GM23338 (cell line): ENCODE measurements around the gene MIX23. TPM values are rescaled to one million over a fixed set of nuclear protein-coding genes. Genes with fewer than 3 reads are reported as not detected.

Experiments used
- ATAC-seq: fragments of 200-7000 bp; cut with Tn5 transposase; 3 replicates; pipeline ENCODE4 v1.9.1; 2020
- DNase-seq: peaks from one replicate; pipeline ENCODE4 v3.0.0-alpha.2; 2015; ENCODE audit warnings: low spot score
- H2AFZ ChIP-seq: fragments of 200-600 bp; sonication (generic); 2 replicates; pipeline ENCODE4 v1.8.0; 2016; ENCODE audit warnings: antibody characterized with exemption, mild to moderate bottlenecking, moderate library complexity
- H3F3A ChIP-seq: fragments of 200-600 bp; sonication (generic); replicated peaks from 2 replicates; pipeline ENCODE4 v1.8.0; 2017; ENCODE audit warnings: antibody characterized with exemption, mixed run types, low read depth
- H3K27ac ChIP-seq: fragments of 200-600 bp; sonication (generic); 2 replicates; pipeline ENCODE4 v1.6.1; 2016; ENCODE audit warnings: low read depth
- H3K27me3 ChIP-seq: fragments of 200-600 bp; sonication (generic); 2 replicates; pipeline ENCODE4 v1.8.0; 2016; ENCODE audit warnings: mild to moderate bottlenecking, mixed run types, moderate library complexity; ENCODE audit not compliant: insufficient read depth
- H3K36me3 ChIP-seq: fragments of 200-600 bp; sonication (generic); 2 replicates; pipeline ENCODE4 v1.8.0; 2016; ENCODE audit warnings: mild to moderate bottlenecking; ENCODE audit not compliant: insufficient read depth
- H3K4me1 ChIP-seq: fragments of 200-600 bp; sonication (generic); 2 replicates; pipeline ENCODE4 v1.8.0; 2016; ENCODE audit warnings: mild to moderate bottlenecking, moderate library complexity; ENCODE audit not compliant: insufficient read depth
- H3K4me2 ChIP-seq: fragments of 200-600 bp; sonication (generic); 2 replicates; pipeline ENCODE4 v1.7.1; 2017; ENCODE audit warnings: mixed run types
- H3K4me3 ChIP-seq: fragments of 200-600 bp; sonication (generic); 2 replicates; pipeline ENCODE4 v1.6.1; 2016; ENCODE audit warnings: mixed run types
- H3K79me2 ChIP-seq: fragments of 200-600 bp; sonication (generic); replicated peaks from 2 replicates; pipeline ENCODE4 v1.8.0; 2017; ENCODE audit warnings: mild to moderate bottlenecking; ENCODE audit not compliant: insufficient read depth
- H3K9me2 ChIP-seq: fragments of 200-600 bp; sonication (generic); 2 replicates; pipeline ENCODE4 v1.8.0; 2017; ENCODE audit not compliant: insufficient read depth
- H4K20me1 ChIP-seq: fragments of 200-600 bp; sonication (generic); replicated peaks from 2 replicates; pipeline ENCODE4 v1.8.0; 2017; ENCODE audit warnings: mild to moderate bottlenecking; ENCODE audit not compliant: insufficient read depth
- H3K27ac Mint-ChIP-seq: 2 replicates; pipeline ENCODE4 v1.8.0; 2020; ENCODE audit warnings: inconsistent platforms, mild to moderate bottlenecking, moderate library complexity, mixed read lengths
- H3K27me3 Mint-ChIP-seq: 3 replicates; pipeline ENCODE4 v1.8.0; 2022; ENCODE audit warnings: low read depth, mild to moderate bottlenecking, moderate library complexity, mixed read lengths, inconsistent platforms; ENCODE audit not compliant: insufficient read depth, poor library complexity
- H3K36me3 Mint-ChIP-seq: 3 replicates; pipeline ENCODE4 v1.8.0; 2021; ENCODE audit warnings: low read depth, mild to moderate bottlenecking, inconsistent platforms, moderate library complexity, mixed read lengths
- H3K4me1 Mint-ChIP-seq: 3 replicates; pipeline ENCODE4 v1.8.0; 2020; ENCODE audit warnings: mild to moderate bottlenecking, inconsistent platforms, mixed read lengths
- H3K4me3 Mint-ChIP-seq: 3 replicates; pipeline ENCODE4 v1.8.0; 2021; ENCODE audit warnings: moderate library complexity, mild to moderate bottlenecking, inconsistent platforms, mixed read lengths
- H3K9me3 Mint-ChIP-seq: 3 replicates; pipeline ENCODE4 v1.8.0; 2020; ENCODE audit warnings: moderate library complexity, mild to moderate bottlenecking, inconsistent platforms, mixed read lengths
- CREB1 ChIP-seq: fragments of 250-450 bp; sonication (Bioruptor Pico); IDR thresholded peaks from 2 replicates; pipeline ENCODE4 v1.5.0; 2020; ENCODE audit warnings: low read depth, mild to moderate bottlenecking, moderate library complexity
- EZH2 ChIP-seq: fragments of 200-600 bp; sonication (generic); IDR thresholded peaks from one replicate; pipeline ENCODE4 v1.8.0; 2017; ENCODE audit warnings: antibody characterized with exemption, mild to moderate bottlenecking, low read depth; ENCODE audit not compliant: unreplicated experiment
- EZH2phosphoT487 ChIP-seq: fragments of 200-600 bp; sonication (generic); IDR thresholded peaks from one replicate; pipeline ENCODE4 v1.8.1; 2018; ENCODE audit warnings: antibody characterized with exemption; ENCODE audit not compliant: unreplicated experiment
- STAT1 ChIP-seq: IDR thresholded peaks from one replicate; pipeline ENCODE4 v1.6.1; 2016; ENCODE audit warnings: antibody characterized with exemption; ENCODE audit not compliant: unreplicated experiment
- ZNF114 ChIP-seq: fragments of 250-450 bp; sonication (Bioruptor Pico); IDR thresholded peaks from 2 replicates; pipeline ENCODE4 v1.5.0; 2020; ENCODE audit warnings: mild to moderate bottlenecking, moderate library complexity
- ZNF331 ChIP-seq: fragments of 250-450 bp; sonication (Bioruptor Pico); IDR thresholded peaks from 2 replicates; pipeline ENCODE4 v1.5.0; 2020; ENCODE audit warnings: low read depth, mild to moderate bottlenecking, moderate library complexity
- polyA plus RNA-seq: library from polyadenylated mRNA; unstranded; fragments of >200 nt; fragmentation: Nextera tagmentation; extraction: Ambion mirVana; gene quantifications from 2 replicates; pipeline ENCODE4 v1.2.1, GENCODE V29; 2016
- total RNA-seq: library from RNA; depleted of rRNA; stranded (reverse); fragments of >200 nt; shearing (Covaris generic); gene quantifications from 2 replicates; pipeline ENCODE4 v1.2.3, GENCODE V29; 2014
- TF ChIP-seq, protein P1 (sequence below): IDR thresholded peaks from 2 replicates; pipeline ENCODE4 v1.6.1; 2016; ENCODE audit warnings: antibody characterized with exemption
- TF ChIP-seq, protein P2 (sequence below), 2 experiments: fragments of 200-600 bp in 1 of 2; sonication (generic) in 1 of 2; conservative IDR thresholded peaks; 2 replicates each; pipeline versions ENCODE4 v1.5.1 to v1.6.1; 2016 to 2017; ENCODE audit warnings: antibody characterized with exemption in 2 of 2, low read depth in 2 of 2, mild to moderate bottlenecking in 2 of 2, moderate library complexity in 1 of 2
- TF ChIP-seq, protein P3 (sequence below): IDR thresholded peaks from one replicate; pipeline ENCODE4 v1.6.1; 2018; ENCODE audit warnings: antibody characterized with exemption; ENCODE audit not compliant: unreplicated experiment
- TF ChIP-seq, protein P4 (sequence below): fragments of 250-450 bp; sonication (Bioruptor Pico); IDR thresholded peaks from 2 replicates; pipeline ENCODE4 v1.5.0; 2020; ENCODE audit warnings: mild to moderate bottlenecking, moderate library complexity

The MIX23 gene
- total and polyA plus RNA-seq, 2 experiments from 2014 or later: 57.7 to 146 TPM

DNA sequence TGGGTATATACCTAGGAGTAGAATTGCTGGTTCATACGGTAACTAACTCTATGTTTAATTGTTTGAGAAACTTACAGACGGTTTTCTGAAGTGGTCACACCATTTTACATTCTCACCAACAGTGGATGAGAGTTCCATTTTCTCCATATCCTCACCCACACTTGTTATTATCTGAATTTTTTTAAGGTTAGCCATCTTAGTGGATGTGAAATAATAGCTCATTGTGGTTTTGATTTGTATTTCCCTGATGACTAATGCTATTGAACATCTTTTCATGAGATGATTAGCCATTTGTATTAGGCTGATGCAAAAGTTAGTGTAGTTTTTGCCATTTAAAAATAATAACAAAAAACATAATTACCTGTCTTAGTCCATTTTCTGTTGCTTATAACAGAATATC lies 39.4 kb downstream of the MIX23 start:
- Histone ChIP-seq H4K20me1 (no peaks in the 10 kb centered on the region), H3K9me2 (no peaks in the 10 kb centered on the region), H3K36me3 (no peaks in the 10 kb centered on the region), H2AFZ (no peak overlapping the region), H3K27me3 (no peaks in the 10 kb centered on the region), H3F3A (no peaks in the 10 kb centered on the region), H3K79me2 (no peaks in the 10 kb centered on the region), H3K4me2 (no peak overlapping the region), H3K4me1 (no peaks in the 10 kb centered on the region), H3K4me3 (no peak overlapping the region), H3K27ac (no peak overlapping the region)
- ATAC-seq (no peak), DNase-seq (no peak)
- H3K4me1 Mint-ChIP-seq: no peaks in the 10 kb centered on the region
- H3K4me3 Mint-ChIP-seq: no peak overlapping the region
- no peaks in the 10 kb centered on the region for H3K27me3 Mint-ChIP-seq
- no peak overlapping the region for H3K27ac Mint-ChIP-seq
- no peaks in the 10 kb centered on the region for H3K36me3 Mint-ChIP-seq
- TF ChIP-seq ZNF114 (CRISPR knock-in tag): no peak
- TF ChIP-seq EZH2: no peak
- TF ChIP-seq ZNF331 (CRISPR knock-in tag): no peak
- TF ChIP-seq, protein P1, sequence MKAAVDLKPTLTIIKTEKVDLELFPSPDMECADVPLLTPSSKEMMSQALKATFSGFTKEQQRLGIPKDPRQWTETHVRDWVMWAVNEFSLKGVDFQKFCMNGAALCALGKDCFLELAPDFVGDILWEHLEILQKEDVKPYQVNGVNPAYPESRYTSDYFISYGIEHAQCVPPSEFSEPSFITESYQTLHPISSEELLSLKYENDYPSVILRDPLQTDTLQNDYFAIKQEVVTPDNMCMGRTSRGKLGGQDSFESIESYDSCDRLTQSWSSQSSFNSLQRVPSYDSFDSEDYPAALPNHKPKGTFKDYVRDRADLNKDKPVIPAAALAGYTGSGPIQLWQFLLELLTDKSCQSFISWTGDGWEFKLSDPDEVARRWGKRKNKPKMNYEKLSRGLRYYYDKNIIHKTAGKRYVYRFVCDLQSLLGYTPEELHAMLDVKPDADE: no peak
- no peak for TF ChIP-seq CREB1 (CRISPR knock-in tag)
- TF ChIP-seq STAT1: no peak
- TF ChIP-seq, protein P2, sequence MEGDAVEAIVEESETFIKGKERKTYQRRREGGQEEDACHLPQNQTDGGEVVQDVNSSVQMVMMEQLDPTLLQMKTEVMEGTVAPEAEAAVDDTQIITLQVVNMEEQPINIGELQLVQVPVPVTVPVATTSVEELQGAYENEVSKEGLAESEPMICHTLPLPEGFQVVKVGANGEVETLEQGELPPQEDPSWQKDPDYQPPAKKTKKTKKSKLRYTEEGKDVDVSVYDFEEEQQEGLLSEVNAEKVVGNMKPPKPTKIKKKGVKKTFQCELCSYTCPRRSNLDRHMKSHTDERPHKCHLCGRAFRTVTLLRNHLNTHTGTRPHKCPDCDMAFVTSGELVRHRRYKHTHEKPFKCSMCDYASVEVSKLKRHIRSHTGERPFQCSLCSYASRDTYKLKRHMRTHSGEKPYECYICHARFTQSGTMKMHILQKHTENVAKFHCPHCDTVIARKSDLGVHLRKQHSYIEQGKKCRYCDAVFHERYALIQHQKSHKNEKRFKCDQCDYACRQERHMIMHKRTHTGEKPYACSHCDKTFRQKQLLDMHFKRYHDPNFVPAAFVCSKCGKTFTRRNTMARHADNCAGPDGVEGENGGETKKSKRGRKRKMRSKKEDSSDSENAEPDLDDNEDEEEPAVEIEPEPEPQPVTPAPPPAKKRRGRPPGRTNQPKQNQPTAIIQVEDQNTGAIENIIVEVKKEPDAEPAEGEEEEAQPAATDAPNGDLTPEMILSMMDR (conservative IDR thresholded peaks at IDR 0.05; ENCODE audit: low read depth in 2 of 2): no peak
- TF ChIP-seq, protein P3, sequence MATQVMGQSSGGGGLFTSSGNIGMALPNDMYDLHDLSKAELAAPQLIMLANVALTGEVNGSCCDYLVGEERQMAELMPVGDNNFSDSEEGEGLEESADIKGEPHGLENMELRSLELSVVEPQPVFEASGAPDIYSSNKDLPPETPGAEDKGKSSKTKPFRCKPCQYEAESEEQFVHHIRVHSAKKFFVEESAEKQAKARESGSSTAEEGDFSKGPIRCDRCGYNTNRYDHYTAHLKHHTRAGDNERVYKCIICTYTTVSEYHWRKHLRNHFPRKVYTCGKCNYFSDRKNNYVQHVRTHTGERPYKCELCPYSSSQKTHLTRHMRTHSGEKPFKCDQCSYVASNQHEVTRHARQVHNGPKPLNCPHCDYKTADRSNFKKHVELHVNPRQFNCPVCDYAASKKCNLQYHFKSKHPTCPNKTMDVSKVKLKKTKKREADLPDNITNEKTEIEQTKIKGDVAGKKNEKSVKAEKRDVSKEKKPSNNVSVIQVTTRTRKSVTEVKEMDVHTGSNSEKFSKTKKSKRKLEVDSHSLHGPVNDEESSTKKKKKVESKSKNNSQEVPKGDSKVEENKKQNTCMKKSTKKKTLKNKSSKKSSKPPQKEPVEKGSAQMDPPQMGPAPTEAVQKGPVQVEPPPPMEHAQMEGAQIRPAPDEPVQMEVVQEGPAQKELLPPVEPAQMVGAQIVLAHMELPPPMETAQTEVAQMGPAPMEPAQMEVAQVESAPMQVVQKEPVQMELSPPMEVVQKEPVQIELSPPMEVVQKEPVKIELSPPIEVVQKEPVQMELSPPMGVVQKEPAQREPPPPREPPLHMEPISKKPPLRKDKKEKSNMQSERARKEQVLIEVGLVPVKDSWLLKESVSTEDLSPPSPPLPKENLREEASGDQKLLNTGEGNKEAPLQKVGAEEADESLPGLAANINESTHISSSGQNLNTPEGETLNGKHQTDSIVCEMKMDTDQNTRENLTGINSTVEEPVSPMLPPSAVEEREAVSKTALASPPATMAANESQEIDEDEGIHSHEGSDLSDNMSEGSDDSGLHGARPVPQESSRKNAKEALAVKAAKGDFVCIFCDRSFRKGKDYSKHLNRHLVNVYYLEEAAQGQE: no peak
- peaks cover 12% of the 10 kb centered on the region; the same call in 2 of the 3 replicates for H3K9me3 Mint-ChIP-seq

DNA sequence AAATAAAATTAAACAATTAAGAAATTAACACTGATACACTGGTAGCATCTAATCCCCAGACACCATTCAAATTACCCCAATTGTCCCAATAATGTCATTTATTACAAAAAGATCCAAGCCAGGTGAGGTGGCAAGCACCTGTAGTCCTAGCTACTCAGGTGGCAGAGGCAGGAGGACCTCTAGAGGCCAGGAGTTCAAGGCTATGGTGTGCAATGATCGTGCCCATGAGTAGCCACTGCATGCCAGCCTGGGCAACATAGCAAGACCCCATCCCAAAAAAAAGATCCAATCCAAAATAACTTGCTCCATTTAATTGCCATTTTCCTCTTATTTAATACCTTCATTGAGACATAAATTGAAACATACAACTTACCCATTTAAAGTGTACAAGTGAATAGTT lies 40.2 kb downstream of the MIX23 start:
- no peaks in the 10 kb centered on the region for H3K79me2 ChIP-seq
- Mint-ChIP-seq H3K27me3 (no peaks in the 10 kb centered on the region), H3K4me1 (no peaks in the 10 kb centered on the region), H3K36me3 (no peaks in the 10 kb centered on the region), H3K27ac (no peak overlapping the region), H3K4me3 (no peak overlapping the region), H3K9me3 (peaks cover 9% of the 10 kb centered on the region; the same call in 2 of the 3 replicates)
- no peaks in the 10 kb centered on the region for H3K27me3 ChIP-seq
- no peak overlapping the region for H2AFZ ChIP-seq
- H3K36me3 ChIP-seq: no peaks in the 10 kb centered on the region
- H3K9me2 ChIP-seq: no peaks in the 10 kb centered on the region
- H3K4me2 ChIP-seq: no peak overlapping the region
- H3K4me3 ChIP-seq: no peak overlapping the region
- DNase-seq: no peak
- no peak for ATAC-seq
- H4K20me1 ChIP-seq: no peaks in the 10 kb centered on the region
- H3F3A ChIP-seq: no peaks in the 10 kb centered on the region
- H3K4me1 ChIP-seq: no peaks in the 10 kb centered on the region
- no peak overlapping the region for H3K27ac ChIP-seq
- no peak for TF ChIP-seq EZH2phosphoT487
- TF ChIP-seq ZNF331 (CRISPR knock-in tag): no peak
- TF ChIP-seq, protein P4, sequence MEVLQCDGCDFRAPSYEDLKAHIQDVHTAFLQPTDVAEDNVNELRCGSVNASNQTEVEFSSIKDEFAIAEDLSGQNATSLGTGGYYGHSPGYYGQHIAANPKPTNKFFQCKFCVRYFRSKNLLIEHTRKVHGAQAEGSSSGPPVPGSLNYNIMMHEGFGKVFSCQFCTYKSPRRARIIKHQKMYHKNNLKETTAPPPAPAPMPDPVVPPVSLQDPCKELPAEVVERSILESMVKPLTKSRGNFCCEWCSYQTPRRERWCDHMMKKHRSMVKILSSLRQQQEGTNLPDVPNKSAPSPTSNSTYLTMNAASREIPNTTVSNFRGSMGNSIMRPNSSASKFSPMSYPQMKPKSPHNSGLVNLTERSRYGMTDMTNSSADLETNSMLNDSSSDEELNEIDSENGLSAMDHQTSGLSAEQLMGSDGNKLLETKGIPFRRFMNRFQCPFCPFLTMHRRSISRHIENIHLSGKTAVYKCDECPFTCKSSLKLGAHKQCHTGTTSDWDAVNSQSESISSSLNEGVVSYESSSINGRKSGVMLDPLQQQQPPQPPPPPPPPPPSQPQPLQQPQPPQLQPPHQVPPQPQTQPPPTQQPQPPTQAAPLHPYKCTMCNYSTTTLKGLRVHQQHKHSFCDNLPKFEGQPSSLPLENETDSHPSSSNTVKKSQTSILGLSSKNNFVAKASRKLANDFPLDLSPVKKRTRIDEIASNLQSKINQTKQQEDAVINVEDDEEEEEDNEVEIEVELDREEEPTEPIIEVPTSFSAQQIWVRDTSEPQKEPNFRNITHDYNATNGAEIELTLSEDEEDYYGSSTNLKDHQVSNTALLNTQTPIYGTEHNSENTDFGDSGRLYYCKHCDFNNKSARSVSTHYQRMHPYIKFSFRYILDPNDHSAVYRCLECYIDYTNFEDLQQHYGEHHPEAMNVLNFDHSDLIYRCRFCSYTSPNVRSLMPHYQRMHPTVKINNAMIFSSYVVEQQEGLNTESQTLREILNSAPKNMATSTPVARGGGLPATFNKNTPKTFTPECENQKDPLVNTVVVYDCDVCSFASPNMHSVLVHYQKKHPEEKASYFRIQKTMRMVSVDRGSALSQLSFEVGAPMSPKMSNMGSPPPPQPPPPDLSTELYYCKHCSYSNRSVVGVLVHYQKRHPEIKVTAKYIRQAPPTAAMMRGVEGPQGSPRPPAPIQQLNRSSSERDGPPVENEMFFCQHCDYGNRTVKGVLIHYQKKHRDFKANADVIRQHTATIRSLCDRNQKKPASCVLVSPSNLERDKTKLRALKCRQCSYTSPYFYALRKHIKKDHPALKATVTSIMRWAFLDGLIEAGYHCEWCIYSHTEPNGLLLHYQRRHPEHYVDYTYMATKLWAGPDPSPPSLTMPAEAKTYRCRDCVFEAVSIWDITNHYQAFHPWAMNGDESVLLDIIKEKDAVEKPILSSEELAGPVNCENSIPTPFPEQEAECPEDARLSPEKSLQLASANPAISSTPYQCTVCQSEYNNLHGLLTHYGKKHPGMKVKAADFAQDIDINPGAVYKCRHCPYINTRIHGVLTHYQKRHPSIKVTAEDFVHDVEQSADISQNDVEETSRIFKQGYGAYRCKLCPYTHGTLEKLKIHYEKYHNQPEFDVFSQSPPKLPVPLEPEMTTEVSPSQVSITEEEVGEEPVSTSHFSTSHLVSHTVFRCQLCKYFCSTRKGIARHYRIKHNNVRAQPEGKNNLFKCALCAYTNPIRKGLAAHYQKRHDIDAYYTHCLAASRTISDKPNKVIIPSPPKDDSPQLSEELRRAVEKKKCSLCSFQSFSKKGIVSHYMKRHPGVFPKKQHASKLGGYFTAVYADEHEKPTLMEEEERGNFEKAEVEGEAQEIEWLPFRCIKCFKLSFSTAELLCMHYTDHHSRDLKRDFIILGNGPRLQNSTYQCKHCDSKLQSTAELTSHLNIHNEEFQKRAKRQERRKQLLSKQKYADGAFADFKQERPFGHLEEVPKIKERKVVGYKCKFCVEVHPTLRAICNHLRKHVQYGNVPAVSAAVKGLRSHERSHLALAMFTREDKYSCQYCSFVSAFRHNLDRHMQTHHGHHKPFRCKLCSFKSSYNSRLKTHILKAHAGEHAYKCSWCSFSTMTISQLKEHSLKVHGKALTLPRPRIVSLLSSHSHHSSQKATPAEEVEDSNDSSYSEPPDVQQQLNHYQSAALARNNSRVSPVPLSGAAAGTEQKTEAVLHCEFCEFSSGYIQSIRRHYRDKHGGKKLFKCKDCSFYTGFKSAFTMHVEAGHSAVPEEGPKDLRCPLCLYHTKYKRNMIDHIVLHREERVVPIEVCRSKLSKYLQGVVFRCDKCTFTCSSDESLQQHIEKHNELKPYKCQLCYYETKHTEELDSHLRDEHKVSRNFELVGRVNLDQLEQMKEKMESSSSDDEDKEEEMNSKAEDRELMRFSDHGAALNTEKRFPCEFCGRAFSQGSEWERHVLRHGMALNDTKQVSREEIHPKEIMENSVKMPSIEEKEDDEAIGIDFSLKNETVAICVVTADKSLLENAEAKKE: no peak
- TF ChIP-seq STAT1: no peak
